Fibroblast of villous mesenchyme (primary cell): ENCODE results near the gene PRKG1. TPM values are rescaled to one million over a fixed set of nuclear protein-coding genes. Genes with fewer than 3 reads are reported as not detected.
A peak's percentile ranks its signal among the peaks of the same experiment; 100 is the strongest.

ENCODE experiments used
- DNase-seq: peaks from one replicate; pipeline ENCODE4 v3.0.0-alpha.2; 2010; ENCODE audit warnings: low read depth
- H3K4me3 ChIP-seq: 2 replicates; pipeline ENCODE4 v1.5.1; 2011; ENCODE audit warnings: low read depth, mild to moderate bottlenecking, low read length
- total RNA-seq: library from RNA; depleted of rRNA; stranded (reverse); fragments of >200 nt; gene quantifications from 2 replicates; pipeline ENCODE4 v1.2.3, GENCODE V29; 2012
- TF ChIP-seq, protein P1 (sequence below): IDR thresholded peaks from 2 replicates; pipeline ENCODE4 v1.5.1; 2012; ENCODE audit warnings: low read depth, mild to moderate bottlenecking, low read length; ENCODE audit not compliant: insufficient read depth

Gene PRKG1
- total RNA-seq, 1 donor = 19.0 TPM

GRCh38 chr10:51057925-51058324, 16.4 kb upstream of the PRKG1 start:
- no peak overlapping the region for H3K4me3 ChIP-seq
- TF ChIP-seq, protein P1, sequence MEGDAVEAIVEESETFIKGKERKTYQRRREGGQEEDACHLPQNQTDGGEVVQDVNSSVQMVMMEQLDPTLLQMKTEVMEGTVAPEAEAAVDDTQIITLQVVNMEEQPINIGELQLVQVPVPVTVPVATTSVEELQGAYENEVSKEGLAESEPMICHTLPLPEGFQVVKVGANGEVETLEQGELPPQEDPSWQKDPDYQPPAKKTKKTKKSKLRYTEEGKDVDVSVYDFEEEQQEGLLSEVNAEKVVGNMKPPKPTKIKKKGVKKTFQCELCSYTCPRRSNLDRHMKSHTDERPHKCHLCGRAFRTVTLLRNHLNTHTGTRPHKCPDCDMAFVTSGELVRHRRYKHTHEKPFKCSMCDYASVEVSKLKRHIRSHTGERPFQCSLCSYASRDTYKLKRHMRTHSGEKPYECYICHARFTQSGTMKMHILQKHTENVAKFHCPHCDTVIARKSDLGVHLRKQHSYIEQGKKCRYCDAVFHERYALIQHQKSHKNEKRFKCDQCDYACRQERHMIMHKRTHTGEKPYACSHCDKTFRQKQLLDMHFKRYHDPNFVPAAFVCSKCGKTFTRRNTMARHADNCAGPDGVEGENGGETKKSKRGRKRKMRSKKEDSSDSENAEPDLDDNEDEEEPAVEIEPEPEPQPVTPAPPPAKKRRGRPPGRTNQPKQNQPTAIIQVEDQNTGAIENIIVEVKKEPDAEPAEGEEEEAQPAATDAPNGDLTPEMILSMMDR = no peak
- no peak for DNase-seq

DNA sequence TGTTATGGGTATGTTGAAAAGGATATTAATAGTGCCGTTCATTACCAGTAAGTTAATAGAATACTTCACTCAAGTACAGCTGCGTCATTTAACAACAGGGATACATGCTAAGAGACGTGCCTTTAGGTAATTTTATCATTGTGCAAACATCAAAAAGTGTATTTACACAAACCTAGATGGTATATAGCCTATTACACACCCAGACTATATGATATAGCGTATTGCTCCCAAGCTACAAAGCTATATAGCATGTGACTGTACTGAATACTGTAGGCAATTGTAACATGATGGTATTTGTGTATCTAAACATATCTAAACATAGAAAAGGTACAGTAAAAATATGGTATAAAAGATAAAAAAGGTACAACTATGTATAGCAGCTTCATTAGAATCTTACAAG, 11.1 kb upstream of the PRKG1 start:
- H3K4me3 ChIP-seq = no peak overlapping the region
- TF ChIP-seq, protein P1 = no peak
- no peak for DNase-seq

- DNase-seq = peak; percentile 59
- H3K4me3 ChIP-seq = no peak overlapping the region
- TF ChIP-seq, protein P1 = peak; percentile 64
Measured at GRCh38 chr10:51063659-51064535, 10.4 kb upstream of the PRKG1 start.

DNA sequence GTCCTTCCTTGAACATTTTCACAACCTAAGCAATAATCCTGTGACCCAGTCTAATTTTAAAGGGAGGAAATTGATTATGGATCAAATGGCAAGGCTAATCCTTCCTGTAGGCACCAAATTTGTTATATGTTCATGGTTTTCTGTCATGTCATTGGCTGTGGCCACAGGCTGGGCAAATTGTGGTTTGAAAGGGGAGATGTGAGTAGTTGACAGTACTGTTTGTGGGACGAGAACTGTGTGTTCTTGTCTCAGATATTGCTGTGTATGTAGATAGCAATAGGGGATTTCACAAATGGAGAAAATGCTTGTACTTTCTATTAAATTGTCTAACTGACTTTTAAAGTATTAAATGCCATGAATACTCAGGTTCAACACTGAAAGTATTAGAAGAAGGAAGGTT, 8.1 kb upstream of the PRKG1 start:
- H3K4me3 ChIP-seq = no peak overlapping the region
- DNase-seq = no peak
- TF ChIP-seq, protein P1 = no peak

GRCh38 chr10:51072210-51072609, 2.1 kb upstream of the PRKG1 start:
- TF ChIP-seq, protein P1 = no peak
- no peak for DNase-seq
- no peak overlapping the region for H3K4me3 ChIP-seq

GRCh38 chr10:51072921-51073434, 1.3 kb upstream of the PRKG1 start:
- DNase-seq = no peak
- H3K4me3 ChIP-seq = peak overlapping the region; percentile 80
- TF ChIP-seq, protein P1 = no peak
